Neural progenitor cell (in vitro differentiated cells): ENCODE results near the gene CELSR1. TPM values are rescaled to one million over a fixed set of nuclear protein-coding genes. Genes with fewer than 3 reads are reported as not detected.

Experiments
- DNase-seq: peaks from one replicate; pipeline ENCODE4 v3.0.0-alpha.2; 2016; ENCODE audit warnings: low spot score
- H2AFZ ChIP-seq: fragments of 200-600 bp; sonication (generic); replicated peaks from 2 replicates; pipeline ENCODE4 v1.6.1; 2016; ENCODE audit warnings: antibody characterized with exemption
- H3F3A ChIP-seq: fragments of 200-600 bp; sonication (generic); 2 replicates; pipeline ENCODE4 v1.6.1; 2016; ENCODE audit warnings: antibody characterized with exemption, low read depth
- H3K27ac ChIP-seq: fragments of 200-600 bp; sonication (generic); 2 replicates; pipeline ENCODE4 v1.5.1; 2016; ENCODE audit warnings: mild to moderate bottlenecking
- H3K27me3 ChIP-seq: fragments of 200-600 bp; sonication (generic); 2 replicates; pipeline ENCODE4 v1.6.1; 2016; ENCODE audit warnings: mild to moderate bottlenecking, moderate library complexity
- H3K36me3 ChIP-seq: fragments of 200-600 bp; sonication (generic); 2 replicates; pipeline ENCODE4 v1.5.1; 2016
- H3K4me1 ChIP-seq: fragments of 200-600 bp; sonication (generic); 2 replicates; pipeline ENCODE4 v1.6.1; 2016; ENCODE audit warnings: mixed run types
- H3K4me2 ChIP-seq: fragments of 200-600 bp; sonication (generic); 2 replicates; pipeline ENCODE4 v1.6.1; 2016
- H3K4me3 ChIP-seq: fragments of 200-600 bp; sonication (generic); 2 replicates; pipeline ENCODE4 v1.5.1; 2016
- H3K79me2 ChIP-seq: fragments of 200-600 bp; sonication (generic); 2 replicates; pipeline ENCODE4 v1.6.1; 2016; ENCODE audit warnings: low read depth
- H3K9ac ChIP-seq: fragments of 200-600 bp; sonication (generic); 2 replicates; pipeline ENCODE4 v1.6.1; 2016
- H3K9me3 ChIP-seq: fragments of 200-600 bp; sonication (generic); 2 replicates; pipeline ENCODE4 v1.5.1; 2016; ENCODE audit warnings: low read depth
- H4K20me1 ChIP-seq: fragments of 200-600 bp; sonication (generic); 2 replicates; pipeline ENCODE4 v1.6.1; 2016; ENCODE audit warnings: low read depth
- H3K27ac Mint-ChIP-seq: 3 replicates; pipeline ENCODE4 v1.8.0; 2021; ENCODE audit warnings: mixed read lengths
- H3K27me3 Mint-ChIP-seq: 2 replicates; pipeline ENCODE4 v1.8.0; 2022; ENCODE audit warnings: low read depth, mild to moderate bottlenecking, inconsistent platforms, moderate library complexity, mixed read lengths; ENCODE audit not compliant: insufficient read depth
- H3K36me3 Mint-ChIP-seq: 3 replicates; pipeline ENCODE4 v1.8.0; 2021; ENCODE audit warnings: mixed read lengths
- H3K4me1 Mint-ChIP-seq: 3 replicates; pipeline ENCODE4 v1.8.0; 2021; ENCODE audit warnings: mixed read lengths
- H3K4me3 Mint-ChIP-seq: 3 replicates; pipeline ENCODE4 v1.8.0; 2021; ENCODE audit warnings: mild to moderate bottlenecking, moderate library complexity, mixed read lengths
- H3K9me3 Mint-ChIP-seq: 3 replicates; pipeline ENCODE4 v1.8.0; 2020; ENCODE audit warnings: mixed read lengths
- EZH2 ChIP-seq: fragments of 200-600 bp; sonication (generic); IDR thresholded peaks from 2 replicates; pipeline ENCODE4 v1.6.1; 2017; ENCODE audit warnings: antibody characterized with exemption, mild to moderate bottlenecking, moderate library complexity
- EZH2phosphoT487 ChIP-seq: fragments of 200-600 bp; sonication (generic); IDR thresholded peaks from 2 replicates; pipeline ENCODE4 v1.6.1; 2017; ENCODE audit warnings: antibody characterized with exemption
- total RNA-seq: library from RNA; depleted of rRNA; stranded (reverse); fragments of >200 nt; gene quantifications from 2 replicates; pipeline ENCODE4 v1.2.3, GENCODE V29; 2015; ENCODE audit warnings: low replicate concordance
- TF ChIP-seq, protein P1 (sequence below): fragments of 200-600 bp; sonication (generic); IDR thresholded peaks from 2 replicates; pipeline ENCODE4 v1.5.1; 2017; ENCODE audit warnings: antibody characterized with exemption, mild to moderate bottlenecking

CELSR1 gene
- total RNA-seq, 1 donor from 2014 or later = 12.3 TPM

GRCh38 chr22:46350121-46350520 lies 187.3 kb downstream of the CELSR1 start:
- no peaks in the 10 kb centered on the region for H3K79me2 ChIP-seq
- no peak for DNase-seq
- Mint-ChIP-seq H3K4me1 (peaks cover 6% of the 10 kb centered on the region), H3K4me3 (no peak overlapping the region), H3K36me3 (peaks cover 22% of the 10 kb centered on the region), H3K9me3 (no peaks in the 10 kb centered on the region), H3K27ac (no peak overlapping the region), H3K27me3 (no peaks in the 10 kb centered on the region)
- peaks cover 13% of the 10 kb centered on the region for H4K20me1 ChIP-seq
- H3F3A ChIP-seq = no peaks in the 10 kb centered on the region
- H3K4me1 ChIP-seq = no peaks in the 10 kb centered on the region
- H3K4me2 ChIP-seq = no peak overlapping the region
- no peak overlapping the region for H2AFZ ChIP-seq
- H3K27ac ChIP-seq = no peak overlapping the region
- TF ChIP-seq EZH2 = no peak
- no peaks in the 10 kb centered on the region for H3K27me3 ChIP-seq
- no peaks in the 10 kb centered on the region for H3K36me3 ChIP-seq
- H3K4me3 ChIP-seq = no peak overlapping the region
- H3K9me3 ChIP-seq = no peaks in the 10 kb centered on the region
- H3K9ac ChIP-seq = no peak overlapping the region

DNA sequence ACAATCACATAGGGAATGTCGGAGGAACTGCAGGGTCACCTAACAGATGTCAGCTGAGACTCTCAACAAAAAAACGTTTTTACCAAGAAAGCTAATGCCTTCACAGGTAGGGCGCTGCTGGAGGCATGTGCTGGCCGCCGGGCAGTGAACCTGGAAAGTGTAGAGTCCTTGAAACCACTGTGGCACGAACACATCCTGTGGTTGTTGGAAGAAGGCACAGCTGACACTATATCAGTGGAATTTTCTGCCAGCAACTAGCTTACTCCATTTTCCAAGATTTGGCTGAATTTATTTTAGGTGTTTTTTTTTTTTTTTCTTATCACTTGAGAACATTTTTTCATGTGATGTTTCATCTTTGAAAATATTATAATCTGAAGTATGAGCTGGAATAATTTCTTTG lies 187.7 kb downstream of the CELSR1 start:
- Histone ChIP-seq H3F3A (no peaks in the 10 kb centered on the region), H3K4me2 (no peak overlapping the region), H3K27me3 (no peaks in the 10 kb centered on the region), H3K79me2 (no peaks in the 10 kb centered on the region), H3K27ac (no peak overlapping the region), H3K4me3 (no peak overlapping the region), H4K20me1 (peaks cover 11% of the 10 kb centered on the region), H3K9ac (no peak overlapping the region), H3K4me1 (no peaks in the 10 kb centered on the region), H3K9me3 (no peaks in the 10 kb centered on the region), H3K36me3 (no peaks in the 10 kb centered on the region), H2AFZ (no peak overlapping the region)
- Mint-ChIP-seq H3K4me3 (no peak overlapping the region), H3K27ac (no peak overlapping the region), H3K9me3 (no peaks in the 10 kb centered on the region), H3K27me3 (no peaks in the 10 kb centered on the region), H3K4me1 (peaks cover 6% of the 10 kb centered on the region), H3K36me3 (peaks cover 22% of the 10 kb centered on the region)
- no peak for DNase-seq
- no peak for TF ChIP-seq EZH2
- no peak for TF ChIP-seq EZH2phosphoT487
- TF ChIP-seq, protein P1, sequence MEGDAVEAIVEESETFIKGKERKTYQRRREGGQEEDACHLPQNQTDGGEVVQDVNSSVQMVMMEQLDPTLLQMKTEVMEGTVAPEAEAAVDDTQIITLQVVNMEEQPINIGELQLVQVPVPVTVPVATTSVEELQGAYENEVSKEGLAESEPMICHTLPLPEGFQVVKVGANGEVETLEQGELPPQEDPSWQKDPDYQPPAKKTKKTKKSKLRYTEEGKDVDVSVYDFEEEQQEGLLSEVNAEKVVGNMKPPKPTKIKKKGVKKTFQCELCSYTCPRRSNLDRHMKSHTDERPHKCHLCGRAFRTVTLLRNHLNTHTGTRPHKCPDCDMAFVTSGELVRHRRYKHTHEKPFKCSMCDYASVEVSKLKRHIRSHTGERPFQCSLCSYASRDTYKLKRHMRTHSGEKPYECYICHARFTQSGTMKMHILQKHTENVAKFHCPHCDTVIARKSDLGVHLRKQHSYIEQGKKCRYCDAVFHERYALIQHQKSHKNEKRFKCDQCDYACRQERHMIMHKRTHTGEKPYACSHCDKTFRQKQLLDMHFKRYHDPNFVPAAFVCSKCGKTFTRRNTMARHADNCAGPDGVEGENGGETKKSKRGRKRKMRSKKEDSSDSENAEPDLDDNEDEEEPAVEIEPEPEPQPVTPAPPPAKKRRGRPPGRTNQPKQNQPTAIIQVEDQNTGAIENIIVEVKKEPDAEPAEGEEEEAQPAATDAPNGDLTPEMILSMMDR = no peak

GRCh38 chr22:46349238-46349637 lies 188.2 kb downstream of the CELSR1 start:
- Histone ChIP-seq H3K9me3 (no peaks in the 10 kb centered on the region), H3K4me3 (no peak overlapping the region), H2AFZ (no peak overlapping the region), H3K4me2 (no peak overlapping the region), H3K9ac (no peak overlapping the region), H3K27me3 (no peaks in the 10 kb centered on the region), H4K20me1 (peaks cover 13% of the 10 kb centered on the region), H3K27ac (no peak overlapping the region), H3K4me1 (no peaks in the 10 kb centered on the region), H3K36me3 (no peaks in the 10 kb centered on the region), H3K79me2 (no peaks in the 10 kb centered on the region), H3F3A (no peaks in the 10 kb centered on the region)
- TF ChIP-seq EZH2phosphoT487 = no peak
- TF ChIP-seq, protein P1 = no peak
- no peak for TF ChIP-seq EZH2
- peaks cover 6% of the 10 kb centered on the region for H3K4me1 Mint-ChIP-seq
- no peak overlapping the region for H3K4me3 Mint-ChIP-seq
- H3K9me3 Mint-ChIP-seq = no peaks in the 10 kb centered on the region
- H3K27me3 Mint-ChIP-seq = no peaks in the 10 kb centered on the region
- H3K27ac Mint-ChIP-seq = no peak overlapping the region
- peaks cover 23% of the 10 kb centered on the region for H3K36me3 Mint-ChIP-seq
- DNase-seq = no peak

- no peaks in the 10 kb centered on the region for H3K27me3 Mint-ChIP-seq
- Histone ChIP-seq H3K9ac (no peak overlapping the region), H4K20me1 (peaks cover 12% of the 10 kb centered on the region), H3K36me3 (no peaks in the 10 kb centered on the region), H3K27me3 (no peaks in the 10 kb centered on the region), H3K4me3 (no peak overlapping the region), H3K27ac (no peak overlapping the region), H3K4me1 (no peaks in the 10 kb centered on the region), H3K79me2 (no peaks in the 10 kb centered on the region), H2AFZ (no peak overlapping the region), H3K9me3 (no peaks in the 10 kb centered on the region), H3K4me2 (no peak overlapping the region), H3F3A (no peaks in the 10 kb centered on the region)
- no peak for TF ChIP-seq EZH2
- no peak overlapping the region for H3K4me3 Mint-ChIP-seq
- H3K27ac Mint-ChIP-seq = no peak overlapping the region
- H3K4me1 Mint-ChIP-seq = peaks cover 10% of the 10 kb centered on the region
- H3K9me3 Mint-ChIP-seq = no peaks in the 10 kb centered on the region
- peaks cover 24% of the 10 kb centered on the region for H3K36me3 Mint-ChIP-seq
- DNase-seq = no peak
These were observed 189.2 kb downstream of the CELSR1 start for GRCh38 chr22:46348099-46348695.
